H9 (cell line): ENCODE results near the gene ARG1. TPM values are rescaled to one million over a fixed set of nuclear protein-coding genes. Genes with fewer than 3 reads are reported as not detected.

Source experiments
- DNase-seq: peaks from one replicate; pipeline ENCODE4 v3.0.0-alpha.2; 2017
- H2AFZ ChIP-seq: one replicate; pipeline ENCODE4 v1.6.1; 2013; ENCODE audit warnings: mild to moderate bottlenecking, low read length, control low read depth, moderate library complexity
- H2AK5ac ChIP-seq: 2 replicates; pipeline ENCODE4 v1.6.1; 2013; ENCODE audit warnings: low read length, control low read depth, mixed read lengths; ENCODE audit not compliant: insufficient read length
- H2BK120ac ChIP-seq: one replicate; pipeline ENCODE4 v1.6.1; 2013; ENCODE audit warnings: low read depth, mild to moderate bottlenecking, low read length, control low read depth, inconsistent platforms; ENCODE audit not compliant: poor library complexity, severe bottlenecking
- H2BK12ac ChIP-seq: 2 replicates; pipeline ENCODE4 v1.6.1; 2013; ENCODE audit warnings: low read length, control low read depth, mixed read lengths, low read depth; ENCODE audit not compliant: insufficient read length
- H2BK15ac ChIP-seq: 2 replicates; pipeline ENCODE4 v1.6.1; 2013; ENCODE audit warnings: low read depth, low read length, control low read depth
- H2BK20ac ChIP-seq: one replicate; pipeline ENCODE4 v1.6.1; 2013; ENCODE audit warnings: low read depth, mild to moderate bottlenecking, low read length, control low read depth, inconsistent platforms; ENCODE audit not compliant: poor library complexity, severe bottlenecking
- H2BK5ac ChIP-seq: 2 replicates; pipeline ENCODE4 v1.6.1; 2013; ENCODE audit warnings: low read length, control low read depth, mixed read lengths; ENCODE audit not compliant: insufficient read length
- H3K14ac ChIP-seq: 2 replicates; pipeline ENCODE4 v1.6.1; 2013; ENCODE audit warnings: low read length, control low read depth; ENCODE audit not compliant: insufficient read depth
- H3K18ac ChIP-seq: 2 replicates; pipeline ENCODE4 v1.6.1; 2013; ENCODE audit warnings: low read depth, mild to moderate bottlenecking, mixed read lengths, low read length, control low read depth; ENCODE audit not compliant: insufficient read length
- H3K23ac ChIP-seq: 2 replicates; pipeline ENCODE4 v1.6.1; 2013; ENCODE audit warnings: low read length, control low read depth, mixed read lengths, low read depth; ENCODE audit not compliant: insufficient read length
- H3K23me2 ChIP-seq: 2 replicates; pipeline ENCODE4 v1.6.1; 2013; ENCODE audit warnings: low read depth, mild to moderate bottlenecking, mixed read lengths, low read length, control low read depth; ENCODE audit not compliant: insufficient read length, poor library complexity, severe bottlenecking
- H3K27ac ChIP-seq: 2 replicates; pipeline ENCODE4 v1.5.1; 2013; ENCODE audit warnings: low read length, control low read depth, mixed read lengths, low read depth; ENCODE audit not compliant: insufficient read length
- H3K27me3 ChIP-seq: 2 replicates; pipeline ENCODE4 v1.6.1; 2013; ENCODE audit warnings: low read length, control low read depth, inconsistent platforms; ENCODE audit not compliant: insufficient read depth
- H3K4ac ChIP-seq: 2 replicates; pipeline ENCODE4 v1.6.1; 2013; ENCODE audit warnings: low read depth, mild to moderate bottlenecking, control low read depth, inconsistent platforms, low read length, moderate library complexity
- H3K4me1 ChIP-seq: 2 replicates; pipeline ENCODE4 v1.6.1; 2013; ENCODE audit warnings: low read length, control low read depth, inconsistent platforms; ENCODE audit not compliant: insufficient read depth
- H3K4me2 ChIP-seq: 2 replicates; pipeline ENCODE4 v1.6.1; 2013; ENCODE audit warnings: low read length, control low read depth, mixed read lengths; ENCODE audit not compliant: insufficient read length, insufficient read depth
- H3K56ac ChIP-seq: 2 replicates; pipeline ENCODE4 v1.6.1; 2013; ENCODE audit warnings: low read depth, mild to moderate bottlenecking, mixed read lengths, low read length, control low read depth; ENCODE audit not compliant: insufficient read length
- H3K79me1 ChIP-seq: 2 replicates; pipeline ENCODE4 v1.6.1; 2013; ENCODE audit warnings: low read depth, mild to moderate bottlenecking, moderate library complexity, low read length, control low read depth, inconsistent platforms; ENCODE audit not compliant: insufficient read depth, poor library complexity, severe bottlenecking
- H3K79me2 ChIP-seq: 2 replicates; pipeline ENCODE4 v1.6.1; 2013; ENCODE audit warnings: low read length, control low read depth, inconsistent platforms; ENCODE audit not compliant: insufficient read depth
- H3K9ac ChIP-seq: 2 replicates; pipeline ENCODE4 v1.6.1; 2013; ENCODE audit warnings: low read length, control low read depth, mixed read lengths; ENCODE audit not compliant: insufficient read length; ENCODE audit errors: extremely low read depth
- H3K9me3 ChIP-seq: one replicate; pipeline ENCODE4 v1.6.1; 2013; ENCODE audit warnings: low read depth, low read length, inconsistent platforms; ENCODE audit not compliant: control insufficient read depth
- H3T11ph ChIP-seq: one replicate; pipeline ENCODE4 v1.6.1; 2013; ENCODE audit warnings: mild to moderate bottlenecking, low read length, control low read depth, inconsistent platforms
- H4K20me1 ChIP-seq: one replicate; pipeline ENCODE4 v1.6.1; 2013; ENCODE audit not compliant: control insufficient read depth, insufficient read length, insufficient read depth
- H4K5ac ChIP-seq: 2 replicates; pipeline ENCODE4 v1.6.1; 2013; ENCODE audit warnings: low read depth, mild to moderate bottlenecking, mixed read lengths, low read length, control low read depth; ENCODE audit not compliant: insufficient read length
- H4K8ac ChIP-seq: replicated peaks from 2 replicates; pipeline ENCODE4 v1.6.1; 2013; ENCODE audit warnings: low read length, control low read depth, mixed read lengths, low read depth; ENCODE audit not compliant: insufficient read length
- H4K91ac ChIP-seq: 2 replicates; pipeline ENCODE4 v1.6.1; 2013; ENCODE audit warnings: low read depth, mild to moderate bottlenecking, moderate library complexity, mixed read lengths, low read length, control low read depth; ENCODE audit not compliant: insufficient read length
- H3K27ac Mint-ChIP-seq, 3 experiments: 2 replicates in 2 of 3; 3 replicates in 1 of 3; pipeline ENCODE4 v1.8.0; 2020 to 2021; ENCODE audit warnings: mixed read lengths in 3 of 3, mild to moderate bottlenecking in 1 of 3, moderate library complexity in 1 of 3
- H3K27me3 Mint-ChIP-seq: 2 replicates; pipeline ENCODE4 v1.8.0; 2021; ENCODE audit warnings: low read depth, mild to moderate bottlenecking, moderate library complexity, mixed read lengths
- H3K36me3 Mint-ChIP-seq, 3 experiments: 2 replicates in 2 of 3; 3 replicates in 1 of 3; pipeline ENCODE4 v1.8.0; 2020 to 2021; ENCODE audit warnings: low read depth in 3 of 3, mixed read lengths in 3 of 3; ENCODE audit not compliant: insufficient read depth in 1 of 3
- H3K4me1 Mint-ChIP-seq, 2 experiments: 2 replicates each; pipeline ENCODE4 v1.8.0; 2020; ENCODE audit warnings: mixed read lengths in 2 of 2
- H3K4me3 Mint-ChIP-seq, 2 experiments: 2 replicates in 1 of 2; 3 replicates in 1 of 2; pipeline ENCODE4 v1.8.0; 2020 to 2021; ENCODE audit warnings: mild to moderate bottlenecking in 2 of 2, mixed read lengths in 2 of 2, moderate library complexity in 1 of 2
- H3K9me3 Mint-ChIP-seq, 2 experiments: 2 replicates in 1 of 2; 3 replicates in 1 of 2; pipeline ENCODE4 v1.8.0; 2020; ENCODE audit warnings: mild to moderate bottlenecking in 2 of 2, mixed read lengths in 2 of 2, moderate library complexity in 1 of 2
- WGBS: extraction: QIAGEN DNeasy Blood & Tissue Kit; methylation state at CpG from one replicate; pipeline ENCODE4 v1.1.7; 2013; ENCODE audit warnings: missing lambda C conversion rate, low lambda C conversion rate, mixed read lengths; ENCODE audit not compliant: insufficient read length; ENCODE audit errors: extremely low coverage; 5-methylcytosine and 5-hydroxymethylcytosine counted together
- total RNA-seq: library from RNA; stranded (reverse); gene quantifications from 2 replicates; pipeline ENCODE4 v1.2.1, GENCODE V29; 2021
- TF ChIP-seq, protein P1 (sequence below): fragments of 200-600 bp; sonication (generic); conservative IDR thresholded peaks from 3 replicates; pipeline ENCODE4 v1.8.0; 2021; ENCODE audit warnings: antibody characterized with exemption, mild to moderate bottlenecking

The ARG1 gene
- total RNA-seq, 1 experiment from 2014 or later: not detected

DNA sequence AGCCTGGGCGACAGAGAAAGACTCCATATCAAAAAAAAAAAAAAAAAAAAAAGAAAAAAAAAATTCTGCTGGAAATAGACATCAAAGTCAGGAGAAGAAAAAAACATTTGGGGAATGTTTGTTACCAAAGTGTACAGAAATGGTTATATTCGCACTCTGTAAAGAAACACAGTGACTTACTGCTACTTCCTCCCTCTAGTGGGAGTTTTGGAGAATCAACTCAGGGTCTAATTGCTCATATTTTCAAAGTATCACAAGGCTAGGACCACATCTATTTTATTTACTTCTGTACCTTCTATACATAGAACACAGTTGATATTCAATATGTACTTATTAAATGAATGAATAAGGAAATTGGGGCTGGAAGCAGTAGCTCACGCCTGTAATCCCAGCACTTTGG, 24.4 kb downstream of the ARG1 start:
- no peaks in the 10 kb centered on the region for H4K20me1 ChIP-seq
- H2AFZ ChIP-seq: no peak overlapping the region
- H3K27me3 Mint-ChIP-seq: no peaks in the 10 kb centered on the region
- no peaks in the 10 kb centered on the region for H3K4me1 Mint-ChIP-seq
- no peak overlapping the region for H2AK5ac ChIP-seq
- H4K91ac ChIP-seq: no peak overlapping the region
- H2BK5ac ChIP-seq: no peak overlapping the region
- H3K27ac Mint-ChIP-seq: no peak overlapping the region; a peak in 1 of 7 replicates
- H3K23ac ChIP-seq: no peak overlapping the region
- no peak overlapping the region for H2BK15ac ChIP-seq
- H3K9me3 Mint-ChIP-seq: no peaks in the 10 kb centered on the region
- H3K27me3 ChIP-seq: no peaks in the 10 kb centered on the region
- peaks cover 4 to 65% (median 49%) of the 10 kb centered on the region in 3 experiments; a peak in 6 of 7 replicates for H3K36me3 Mint-ChIP-seq
- H4K8ac ChIP-seq: no peak overlapping the region
- H4K5ac ChIP-seq: no peak overlapping the region
- no peak overlapping the region for H3K4me3 Mint-ChIP-seq
- no peaks in the 10 kb centered on the region for H3K4me1 ChIP-seq
- WGBS: no CpG with 5 or more reads among the region's 3 CpGs
- no peak for DNase-seq
- no peaks in the 10 kb centered on the region for H3K79me2 ChIP-seq
- no peak overlapping the region for H2BK12ac ChIP-seq
- H3K9me3 ChIP-seq: no peaks in the 10 kb centered on the region
- no peaks in the 10 kb centered on the region for H3K23me2 ChIP-seq
- TF ChIP-seq, protein P1, sequence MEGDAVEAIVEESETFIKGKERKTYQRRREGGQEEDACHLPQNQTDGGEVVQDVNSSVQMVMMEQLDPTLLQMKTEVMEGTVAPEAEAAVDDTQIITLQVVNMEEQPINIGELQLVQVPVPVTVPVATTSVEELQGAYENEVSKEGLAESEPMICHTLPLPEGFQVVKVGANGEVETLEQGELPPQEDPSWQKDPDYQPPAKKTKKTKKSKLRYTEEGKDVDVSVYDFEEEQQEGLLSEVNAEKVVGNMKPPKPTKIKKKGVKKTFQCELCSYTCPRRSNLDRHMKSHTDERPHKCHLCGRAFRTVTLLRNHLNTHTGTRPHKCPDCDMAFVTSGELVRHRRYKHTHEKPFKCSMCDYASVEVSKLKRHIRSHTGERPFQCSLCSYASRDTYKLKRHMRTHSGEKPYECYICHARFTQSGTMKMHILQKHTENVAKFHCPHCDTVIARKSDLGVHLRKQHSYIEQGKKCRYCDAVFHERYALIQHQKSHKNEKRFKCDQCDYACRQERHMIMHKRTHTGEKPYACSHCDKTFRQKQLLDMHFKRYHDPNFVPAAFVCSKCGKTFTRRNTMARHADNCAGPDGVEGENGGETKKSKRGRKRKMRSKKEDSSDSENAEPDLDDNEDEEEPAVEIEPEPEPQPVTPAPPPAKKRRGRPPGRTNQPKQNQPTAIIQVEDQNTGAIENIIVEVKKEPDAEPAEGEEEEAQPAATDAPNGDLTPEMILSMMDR: peak; percentile 59
- H3K9ac ChIP-seq: no peak overlapping the region
- H3T11ph ChIP-seq: no peak overlapping the region
- H3K4me2 ChIP-seq: no peak overlapping the region
- H3K27ac ChIP-seq: no peak overlapping the region
- H3K18ac ChIP-seq: no peak overlapping the region
- H2BK20ac ChIP-seq: no peak overlapping the region
- no peak overlapping the region for H3K14ac ChIP-seq
- no peaks in the 10 kb centered on the region for H3K79me1 ChIP-seq
- H3K56ac ChIP-seq: no peak overlapping the region
- H3K4ac ChIP-seq: no peak overlapping the region
- H2BK120ac ChIP-seq: no peak overlapping the region
